NCI-H345 treated with DMSO at 0.1 percent for 48 hours (cell line): ENCODE results near the gene PDZK1IP1.
"Not testable (repeated sequence)": the region's sequence is repeated elsewhere in the genome, so short reads cannot be mapped to it uniquely, and the experiment has no call there.

Experiments used
- DNase-seq: peaks from one replicate; lab custom pipeline; 2025; ENCODE audit not compliant: unreplicated experiment; lab: John Stamatoyannopoulos, UW

Gene PDZK1IP1

GRCh38 chr1:47198214-47198613 lies 8.4 kb upstream of the PDZK1IP1 start:
- no peak for DNase-seq

GRCh38 chr1:47196622-47197021 lies 6.8 kb upstream of the PDZK1IP1 start:
- no peak for DNase-seq

- DNase-seq, result not testable (repeated sequence)
Observed at GRCh38 chr1:47195981-47196380, 6.1 kb upstream of the PDZK1IP1 start.

DNA sequence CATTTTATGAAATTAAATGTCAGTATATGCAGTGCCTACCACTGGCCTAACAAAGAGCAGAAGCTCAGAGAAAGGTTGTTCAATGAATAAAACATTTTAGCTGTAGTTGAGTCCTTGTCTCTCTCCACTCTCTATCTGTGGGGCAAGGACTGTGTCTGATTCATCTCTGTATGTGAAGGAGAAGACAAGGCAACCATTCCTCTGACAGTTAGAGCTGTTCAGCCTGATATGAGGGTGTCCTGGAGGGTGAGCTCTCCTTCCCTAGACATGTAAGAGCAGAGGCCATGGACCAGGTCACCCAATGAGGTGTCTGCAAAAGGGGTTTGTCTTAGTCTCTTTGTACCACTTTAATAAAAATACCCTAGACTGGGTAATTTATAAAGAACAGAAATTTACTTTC lies 4.5 kb upstream of the PDZK1IP1 start:
- no peak for DNase-seq

DNA sequence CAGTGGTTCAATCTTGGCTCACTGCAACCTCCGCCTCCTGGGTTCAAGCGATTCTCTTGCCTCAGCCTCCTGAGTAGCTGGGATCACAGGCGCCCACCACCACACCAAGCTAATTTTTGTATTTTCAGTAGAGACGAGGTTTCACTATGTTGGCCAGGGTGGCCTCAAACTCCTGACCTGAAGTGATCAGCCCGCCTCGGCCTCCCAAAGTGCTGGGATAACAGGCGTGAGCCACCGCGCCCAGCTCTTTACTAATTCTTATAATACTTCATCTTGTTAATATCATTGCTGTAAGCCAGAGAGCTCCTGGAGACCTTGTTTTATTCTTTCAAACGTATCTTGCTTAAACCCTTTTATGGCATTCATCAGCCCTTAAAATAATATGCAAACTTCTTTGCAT lies 3.7 kb upstream of the PDZK1IP1 start:
- not testable (repeated sequence) for DNase-seq

GRCh38 chr1:47192458-47193384 lies 2.9 kb upstream of the PDZK1IP1 start:
- peak; percentile 69 for DNase-seq

DNA sequence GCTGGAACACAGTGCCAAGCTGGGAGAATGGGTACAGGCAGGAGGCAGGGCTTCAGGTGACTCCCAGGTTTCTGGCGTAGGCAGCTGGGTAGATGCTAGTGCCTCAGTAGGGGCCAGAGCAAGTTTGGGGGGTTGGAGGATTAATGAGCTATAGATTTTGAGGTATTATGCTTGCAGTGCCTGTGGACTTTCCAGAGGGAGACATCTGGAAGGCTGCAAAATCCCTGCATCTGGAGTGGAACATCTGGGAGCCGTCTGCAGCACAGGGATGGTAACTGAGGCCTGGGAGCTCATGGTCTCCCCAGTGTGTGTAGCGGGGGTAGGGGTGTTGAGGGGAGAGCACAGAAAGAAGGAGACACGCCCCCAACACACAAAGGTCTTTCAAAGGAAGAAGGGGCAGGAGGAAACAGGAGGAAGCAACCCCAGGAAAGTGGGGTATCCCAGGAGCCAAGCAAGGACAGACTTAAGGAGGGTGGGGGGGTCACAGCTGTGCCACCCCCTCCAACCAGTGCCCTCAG lies 2.2 kb upstream of the PDZK1IP1 start:
- no peak for DNase-seq

DNA sequence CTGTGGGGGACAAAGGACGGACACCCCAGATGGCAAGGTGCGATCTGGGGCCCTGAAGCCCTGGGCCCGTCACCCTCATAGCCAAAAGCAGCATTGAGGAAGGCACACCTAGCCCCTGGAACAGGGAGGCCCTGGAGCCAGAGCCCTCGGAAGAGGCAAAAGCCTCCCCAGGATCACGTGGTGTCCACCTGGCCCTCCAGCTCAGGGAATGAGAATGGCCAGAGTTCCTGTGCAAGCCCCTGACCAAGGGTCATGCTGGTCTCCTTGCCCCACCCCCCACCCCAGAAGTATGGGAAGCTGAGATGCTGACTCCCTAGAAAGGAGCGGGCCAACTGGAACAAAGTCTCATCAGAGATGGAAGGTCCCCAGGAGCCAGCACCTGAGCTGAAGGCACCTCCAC lies 1.0 kb upstream of the PDZK1IP1 start:
- DNase-seq, result no peak

DNA sequence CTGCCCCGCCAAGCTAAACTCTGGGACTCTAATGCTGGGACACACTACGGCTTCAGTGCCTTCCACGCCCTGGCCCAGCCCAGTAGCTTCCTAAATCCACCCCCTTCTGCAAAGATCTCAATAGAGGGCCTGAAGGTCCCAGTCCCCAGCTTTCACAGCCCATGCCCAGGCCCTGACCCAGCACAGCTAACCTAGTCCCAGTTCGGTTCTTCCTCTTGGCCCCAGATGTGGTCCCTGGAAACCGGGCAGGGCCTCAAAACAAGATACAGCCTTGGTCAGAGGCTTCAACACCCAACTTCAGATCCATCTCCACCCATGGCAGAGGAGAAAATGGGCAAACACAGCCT lies 646 bp upstream of the PDZK1IP1 start:
- no peak for DNase-seq

- no peak for DNase-seq
Observed at GRCh38 chr1:47188791-47189785, 748 bp downstream of the PDZK1IP1 start.

DNA sequence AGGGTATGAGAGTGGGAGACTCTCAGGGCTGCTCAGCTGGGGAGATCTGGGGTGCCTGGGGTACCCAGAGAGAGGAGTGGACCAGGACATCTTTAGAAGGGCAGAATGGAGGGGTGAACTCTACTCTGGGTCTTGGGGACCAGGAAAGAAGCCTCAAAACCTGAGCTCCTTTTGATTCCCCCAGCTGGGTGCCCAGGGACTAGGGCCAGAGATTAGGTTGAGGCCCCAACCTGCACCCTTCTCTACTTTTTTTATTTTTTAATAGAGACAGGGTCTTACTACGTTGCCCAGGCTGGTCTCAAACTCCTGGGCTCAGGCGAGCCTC lies 1.9 kb downstream of the PDZK1IP1 start:
- no peak for DNase-seq

GRCh38 chr1:47187231-47187925 lies 2.5 kb downstream of the PDZK1IP1 start:
- no peak for DNase-seq

GRCh38 chr1:47186267-47187185 lies 3.3 kb downstream of the PDZK1IP1 start:
- no peak for DNase-seq

DNA sequence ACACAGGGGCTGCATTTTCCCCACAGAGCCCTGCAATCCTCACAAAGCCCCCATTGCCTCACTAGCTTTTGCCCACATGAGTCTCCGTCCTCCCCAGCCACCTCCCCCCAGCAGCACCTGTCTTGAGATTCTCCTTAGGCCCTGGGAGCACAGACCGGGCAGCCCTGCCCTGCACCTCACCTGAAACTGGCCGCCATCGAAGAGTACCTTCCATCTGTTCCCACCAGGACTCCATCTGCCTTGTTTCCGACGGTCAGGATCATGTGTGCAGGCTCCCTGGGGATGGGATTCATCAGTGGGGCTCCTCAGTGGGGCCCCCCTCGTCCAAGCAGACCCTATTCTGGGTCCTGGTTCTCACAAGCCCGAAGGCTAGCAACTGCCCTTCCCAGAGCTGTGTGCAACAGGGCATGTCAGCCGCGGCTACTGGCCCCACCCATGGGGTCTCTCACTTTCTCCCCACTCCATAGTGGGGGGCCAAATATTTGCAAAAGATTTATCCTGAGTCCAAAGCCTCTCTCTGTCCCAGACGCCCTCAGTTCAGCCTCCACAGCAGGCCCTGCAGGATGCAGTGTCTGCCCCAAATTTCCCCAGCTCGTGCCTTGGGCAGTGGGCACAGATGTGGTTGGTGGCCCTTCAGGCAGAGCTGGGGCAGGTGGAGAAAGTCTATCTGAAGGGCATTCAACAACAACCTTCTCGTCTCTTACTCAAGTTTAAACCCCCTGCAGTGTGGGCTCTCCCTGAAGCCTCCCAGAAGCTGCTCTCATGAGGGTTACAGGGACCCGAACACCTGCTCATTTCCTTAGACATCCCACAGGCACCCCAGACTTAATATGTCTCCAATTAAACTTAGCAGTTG lies 4.8 kb downstream of the PDZK1IP1 start:
- no peak for DNase-seq

GRCh38 chr1:47184090-47184821 lies 5.6 kb downstream of the PDZK1IP1 start:
- no peak for DNase-seq

- no peak for DNase-seq
Observed at GRCh38 chr1:47183308-47184089, 6.3 kb downstream of the PDZK1IP1 start.

DNA sequence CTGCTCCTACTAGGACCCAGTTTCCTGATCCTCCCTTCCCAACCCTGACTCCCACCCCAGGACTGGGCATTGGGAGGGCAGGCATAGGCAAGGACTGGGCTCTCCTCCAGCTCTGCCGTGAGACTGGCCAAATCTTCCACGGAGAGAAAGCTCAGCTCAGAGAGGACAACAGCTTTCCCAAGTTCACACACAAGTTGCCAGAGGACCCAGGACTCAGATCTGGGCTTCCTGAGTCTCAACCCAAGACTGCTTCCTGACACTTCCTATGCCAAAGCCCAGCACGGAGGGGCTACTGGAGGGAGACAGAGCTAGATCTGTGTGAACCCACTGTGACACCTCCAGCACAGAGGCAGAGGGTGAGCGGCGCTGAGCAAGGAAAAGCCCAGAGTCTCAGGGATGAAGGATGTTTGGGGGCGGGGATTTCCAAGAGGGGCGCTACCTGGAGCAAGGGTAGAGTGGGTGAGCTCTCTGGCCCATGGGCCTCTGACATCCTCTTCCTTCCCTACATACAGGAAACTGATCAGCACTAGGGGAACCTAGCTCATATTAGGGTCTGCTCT lies 7.1 kb downstream of the PDZK1IP1 start:
- no peak for DNase-seq
